GM12878 (cell line): ENCODE data around the gene CAV2. TPM values are rescaled to one million over a fixed set of nuclear protein-coding genes. Genes with fewer than 3 reads are reported as not detected.

Source experiments
- ATAC-seq: fragments of 200-7000 bp; cut with Tn5 transposase; 3 replicates; pipeline ENCODE4 v1.9.1; 2020; ENCODE audit warnings: mild to moderate bottlenecking, moderate library complexity
- BruUV-seq: library from RNA; stranded (reverse); fragments of 400-500 nt; replicated peaks from 2 replicates; lab custom pipeline; 2021; lab: Mats Ljungman, UMichigan
- CTCF ChIA-PET: fragments of 300-600 bp; sonication (Branson Sonifier 250); formaldehyde crosslinking; extraction: SDS; loops from one replicate; lab custom pipeline; 2021; ENCODE audit warnings: inconsistent platforms; lab: Yijun Ruan, JAX
- POLR2A ChIA-PET: fragments of 350-600 bp; formaldehyde crosslinking; extraction: SDS; loops from one replicate; lab custom pipeline; 2021; ENCODE audit warnings: inconsistent platforms; lab: Charles Lee
- RAD21 ChIA-PET: fragments of 300-600 bp; sonication (Branson Sonifier 250); formaldehyde crosslinking; loops from one replicate; lab custom pipeline; 2023; ENCODE audit warnings: antibody characterized with exemption; ENCODE audit not compliant: unreplicated experiment; lab: Charles Lee
- SMC1A ChIA-PET: fragments of 300-600 bp; sonication (Branson Sonifier 250); formaldehyde crosslinking; loops from one replicate; lab custom pipeline; 2023; ENCODE audit not compliant: unreplicated experiment, uncharacterized antibody; lab: Charles Lee
- DNase-seq: peaks from one replicate; pipeline ENCODE4 v3.0.0-alpha.2; 2011; ENCODE audit warnings: low read depth, low spot score
- FAIRE-seq: peaks from 3 replicates; lab custom pipeline; 2011; peaks lifted over from hg19 to GRCh38; lab: Jason Lieb, UNC
- H2AFZ ChIP-seq: 2 replicates; pipeline ENCODE4 v1.6.0; 2011; ENCODE audit warnings: low read depth, low read length, control low read depth; ENCODE audit not compliant: control insufficient read depth
- H3K27ac ChIP-seq: 2 replicates; pipeline ENCODE4 v1.5.1; 2011; ENCODE audit warnings: control low read depth; ENCODE audit not compliant: control insufficient read depth, insufficient read depth
- H3K27me3 ChIP-seq, 2 experiments: replicated peaks in 1 of 2; 2 replicates each; pipeline versions ENCODE4 v1.6.0 to v1.6.1; 2011; ENCODE audit warnings: low read length in 1 of 2; ENCODE audit not compliant: control insufficient read depth in 2 of 2, insufficient read depth in 2 of 2
- H3K36me3 ChIP-seq, 2 experiments: 2 replicates each; pipeline ENCODE4 v1.5.1; 2011; ENCODE audit warnings: low read length in 1 of 2; ENCODE audit not compliant: control insufficient read depth in 2 of 2, insufficient read depth in 2 of 2
- H3K4me1 ChIP-seq: 2 replicates; pipeline ENCODE4 v1.6.1; 2011; ENCODE audit warnings: mild to moderate bottlenecking, low read length, moderate library complexity, mixed read lengths; ENCODE audit not compliant: control insufficient read depth, insufficient read depth
- H3K4me2 ChIP-seq: 2 replicates; pipeline ENCODE4 v1.6.0; 2011; ENCODE audit warnings: control low read depth; ENCODE audit not compliant: control insufficient read depth, insufficient read depth
- H3K4me3 ChIP-seq: fragments of 200-600 bp; sonication (generic); 2 replicates; pipeline ENCODE4 v1.5.1; 2016
- H3K79me2 ChIP-seq: 2 replicates; pipeline ENCODE4 v1.6.0; 2011; ENCODE audit warnings: low read length; ENCODE audit not compliant: control insufficient read depth, insufficient read depth
- H3K9ac ChIP-seq: 2 replicates; pipeline ENCODE4 v1.8.0; 2011; ENCODE audit warnings: low read length, control low read depth, mixed read lengths; ENCODE audit not compliant: control insufficient read depth, insufficient read depth
- H3K9me3 ChIP-seq: replicated peaks from 3 replicates; pipeline ENCODE4 v1.5.1; 2011; ENCODE audit warnings: mild to moderate bottlenecking, low read length; ENCODE audit not compliant: control insufficient read depth, insufficient read depth
- H4K20me1 ChIP-seq: 2 replicates; pipeline ENCODE4 v1.6.0; 2011; ENCODE audit not compliant: control insufficient read depth, insufficient read depth
- CTCF ChIP-seq, 3 experiments: IDR thresholded peaks in 2 of 3; conservative IDR thresholded peaks in 1 of 3; 2 replicates each; pipeline ENCODE4 v1.5.1; 2011; ENCODE audit warnings: low read depth in 3 of 3, low read length in 3 of 3, mild to moderate bottlenecking in 3 of 3, control low read depth in 2 of 3, moderate library complexity in 2 of 3, inconsistent platforms in 1 of 3, mixed read lengths in 1 of 3; ENCODE audit not compliant: control insufficient read depth in 2 of 3, insufficient read depth in 1 of 3; ENCODE audit errors: extremely low read depth in 1 of 3
- DPF2 ChIP-seq: fragments of 450-650 bp; IDR thresholded peaks from 2 replicates; pipeline ENCODE4 v1.6.1; 2017; ENCODE audit warnings: mild to moderate bottlenecking
- EP300 ChIP-seq, 2 experiments: fragments of 150-350 bp in 1 of 2; IDR thresholded peaks; 2 replicates each; pipeline ENCODE4 v1.6.1; 2011 to 2012; ENCODE audit warnings: low read depth in 2 of 2, low read length in 2 of 2, borderline replicate concordance in 1 of 2, improper control_type of control experiment in 1 of 2, inconsistent platforms in 1 of 2; ENCODE audit not compliant: control insufficient read depth in 1 of 2
- MXI1 ChIP-seq: fragments of 150-350 bp; IDR thresholded peaks from 2 replicates; pipeline ENCODE4 v1.6.1; 2011; ENCODE audit warnings: low read depth, mild to moderate bottlenecking, inconsistent platforms, low read length, improper control_type of control experiment
- POLR2AphosphoS2 ChIP-seq: IDR thresholded peaks from 2 replicates; pipeline ENCODE4 v1.6.1; 2011; ENCODE audit warnings: low read depth, mild to moderate bottlenecking, low read length, improper control_type of control experiment, moderate library complexity
- RAD51 ChIP-seq: fragments of 450-650 bp; IDR thresholded peaks from 2 replicates; pipeline ENCODE4 v1.6.1; 2016; ENCODE audit warnings: moderate library complexity, mild to moderate bottlenecking, inconsistent platforms
- SUPT20H ChIP-seq: IDR thresholded peaks from 2 replicates; pipeline ENCODE4 v1.6.1; 2011; ENCODE audit warnings: low read depth, mild to moderate bottlenecking, low read length, moderate library complexity, borderline replicate concordance; ENCODE audit not compliant: control insufficient read depth
- ZNF217 ChIP-seq: fragments of 450-650 bp; IDR thresholded peaks from 2 replicates; pipeline ENCODE4 v1.6.1; 2017; ENCODE audit warnings: antibody characterized with exemption, mild to moderate bottlenecking
- ZSCAN29 ChIP-seq: fragments of 450-650 bp; IDR thresholded peaks from 2 replicates; pipeline ENCODE4 v1.6.1; 2017; ENCODE audit warnings: mild to moderate bottlenecking, moderate library complexity
- WGBS: methylation state at CpG from one replicate; pipeline ENCODE4 v1.1.6; 2016; ENCODE audit warnings: low lambda C conversion rate; ENCODE audit not compliant: insufficient replicate concordance, insufficient coverage; ENCODE audit errors: missing lambda C conversion rate; 5-methylcytosine and 5-hydroxymethylcytosine counted together
- in situ Hi-C: fragments of 300-500 bp; cut with MboI; formaldehyde crosslinking; loops from 9 replicates; pipeline ENCODE4 v1.14.3; 2018; ENCODE audit warnings: mixed read lengths
- intact Hi-C: fragments of 100-400 bp; cut with micrococcal nuclease; formaldehyde crosslinking; loops from one replicate; pipeline ENCODE4 v1.14.2; 2022; ENCODE audit not compliant: unreplicated experiment
- polyA plus RNA-seq, 11 experiments: library from polyadenylated mRNA; depleted of rRNA in 4 of 11; unstranded in 6 of 11; stranded (reverse) in 5 of 11; fragments of >200 nt; fragmentation: Nextera tagmentation in 4 of 11; fragmentation: Illumina TruSeq in 1 of 11; extraction: Ambion mirVana in 4 of 11; extraction: Trizol in 1 of 11; gene quantifications; 1 replicate in 1 of 11; 2 replicates in 10 of 11; pipeline versions ENCODE4 v1.2.1 to v1.2.3, GENCODE V29; 2011 to 2016; ENCODE audit warnings: inconsistent platforms in 2 of 11, missing spikeins in 2 of 11, low read depth in 1 of 11
- total RNA-seq, 4 experiments: library from RNA; depleted of rRNA in 3 of 4; stranded (reverse); fragments of >200 nt in 3 of 4; fragmentation: Illumina TruSeq in 1 of 4; extraction: Trizol in 1 of 4; gene quantifications; 2 replicates each; pipeline versions ENCODE4 v1.2.1 to v1.2.3, GENCODE V29; 2013 to 2021

The CAV2 gene
- total and polyA plus RNA-seq, 10 of the 15 experiments (the other 5 are each of a cell fraction or from before 2014, with no cell fraction given) = 0.77 to 11.4 (median 2.5) TPM

- CTCF ChIA-PET = no interaction called here
- FAIRE-seq = no peak
- H4K20me1 ChIP-seq = no peaks in the 10 kb centered on the region
- POLR2A ChIA-PET = no interaction called here
- no TSS peak for BruUV-seq
- TF ChIP-seq POLR2AphosphoS2 (no peak), ZSCAN29 (no peak), MXI1 (no peak), CTCF (IDR thresholded peaks at IDR 0.05 in 2 of 3, conservative IDR thresholded peaks at IDR 0.05 in 1 of 3; ENCODE audit: control insufficient read depth in 2 of 3, extremely low read depth in 1 of 3, insufficient read depth in 1 of 3, low read depth in 3 of 3, low read length in 3 of 3) (no peak), ZNF217 (no peak), EP300 (IDR thresholded peaks at IDR 0.05; ENCODE audit: borderline replicate concordance in 1 of 2, control insufficient read depth in 1 of 2, low read depth in 2 of 2, low read length in 2 of 2) (no peak), DPF2 (no peak), SUPT20H (no peak), RAD51 (no peak)
- H3K9me3 ChIP-seq = no peaks in the 10 kb centered on the region; the same call in 2 of the 3 replicates
- no peak overlapping the region for H3K4me3 ChIP-seq
- 63% methylated on average over 2 of the region's 2 CpGs for WGBS
- SMC1A ChIA-PET = no interaction called here
- no peak overlapping the region for H3K27ac ChIP-seq
- no peaks in the 10 kb centered on the region for H3K4me1 ChIP-seq
- no peaks in the 10 kb centered on the region for H3K36me3 ChIP-seq
- DNase-seq = no peak
- intact Hi-C loops = no loop called here
- RAD21 ChIA-PET = no interaction called here
- no peak overlapping the region for H3K4me2 ChIP-seq
- in situ Hi-C loops = no loop called here
- H2AFZ ChIP-seq = no peak overlapping the region
- no peaks in the 10 kb centered on the region for H3K79me2 ChIP-seq
- no peaks in the 10 kb centered on the region for H3K27me3 ChIP-seq
- no peak overlapping the region for H3K9ac ChIP-seq
- no peak for ATAC-seq
Observed at GRCh38 chr7:116465125-116465524, 34.4 kb upstream of the CAV2 start.
